ENCODE results near the gene GIT2.

Gene GIT2

DNA sequence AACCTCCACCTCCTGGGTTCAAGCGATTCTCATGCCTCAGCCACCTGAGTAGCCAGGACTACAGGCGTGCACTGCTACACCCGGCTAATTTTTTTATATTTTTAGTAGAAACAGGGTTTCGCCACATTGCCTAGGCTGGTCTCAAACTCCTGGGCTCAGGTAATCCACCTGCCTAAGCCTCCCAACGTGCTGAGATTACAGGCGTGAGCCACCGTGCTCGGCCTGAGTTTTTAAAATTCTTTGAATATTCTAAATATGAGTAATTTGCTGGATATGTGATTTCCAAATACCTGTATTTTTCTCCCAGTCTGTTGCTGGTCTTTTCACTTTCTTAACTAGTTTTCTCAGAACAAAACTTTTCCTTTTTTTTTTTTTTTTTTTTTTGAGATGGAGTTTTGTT lies 27.4 kb downstream of the GIT2 start:
- no peaks in the 10 kb centered on the region for H4K20me1 ChIP-seq (ENCODE audit: insufficient read depth)
- no peak overlapping the region for H2AFZ ChIP-seq (ENCODE audit: low read depth)
- H3K9ac ChIP-seq: no peak overlapping the region
- peaks cover 14% of the 10 kb centered on the region for H3K4me1 ChIP-seq (ENCODE audit: low read depth, poor library complexity, severe bottlenecking)
- no peak overlapping the region for H3K27ac ChIP-seq
- TF ChIP-seq, protein P1, sequence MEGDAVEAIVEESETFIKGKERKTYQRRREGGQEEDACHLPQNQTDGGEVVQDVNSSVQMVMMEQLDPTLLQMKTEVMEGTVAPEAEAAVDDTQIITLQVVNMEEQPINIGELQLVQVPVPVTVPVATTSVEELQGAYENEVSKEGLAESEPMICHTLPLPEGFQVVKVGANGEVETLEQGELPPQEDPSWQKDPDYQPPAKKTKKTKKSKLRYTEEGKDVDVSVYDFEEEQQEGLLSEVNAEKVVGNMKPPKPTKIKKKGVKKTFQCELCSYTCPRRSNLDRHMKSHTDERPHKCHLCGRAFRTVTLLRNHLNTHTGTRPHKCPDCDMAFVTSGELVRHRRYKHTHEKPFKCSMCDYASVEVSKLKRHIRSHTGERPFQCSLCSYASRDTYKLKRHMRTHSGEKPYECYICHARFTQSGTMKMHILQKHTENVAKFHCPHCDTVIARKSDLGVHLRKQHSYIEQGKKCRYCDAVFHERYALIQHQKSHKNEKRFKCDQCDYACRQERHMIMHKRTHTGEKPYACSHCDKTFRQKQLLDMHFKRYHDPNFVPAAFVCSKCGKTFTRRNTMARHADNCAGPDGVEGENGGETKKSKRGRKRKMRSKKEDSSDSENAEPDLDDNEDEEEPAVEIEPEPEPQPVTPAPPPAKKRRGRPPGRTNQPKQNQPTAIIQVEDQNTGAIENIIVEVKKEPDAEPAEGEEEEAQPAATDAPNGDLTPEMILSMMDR (conservative IDR thresholded peaks at IDR 0.05; ENCODE audit: low read depth, low read length): no peak
- no peak overlapping the region for H3K4me3 ChIP-seq (IDR thresholded peaks at IDR 0.05; ENCODE audit: insufficient read depth, low read depth, low read length)
- no peaks in the 10 kb centered on the region for H3K79me2 ChIP-seq (ENCODE audit: insufficient read depth, low read depth)
- no peak overlapping the region for H3K4me2 ChIP-seq
- H3K36me3 ChIP-seq (ENCODE audit: insufficient read depth): no peaks in the 10 kb centered on the region
- H3K27me3 ChIP-seq (ENCODE audit: insufficient read depth, low read depth): no peaks in the 10 kb centered on the region

DNA sequence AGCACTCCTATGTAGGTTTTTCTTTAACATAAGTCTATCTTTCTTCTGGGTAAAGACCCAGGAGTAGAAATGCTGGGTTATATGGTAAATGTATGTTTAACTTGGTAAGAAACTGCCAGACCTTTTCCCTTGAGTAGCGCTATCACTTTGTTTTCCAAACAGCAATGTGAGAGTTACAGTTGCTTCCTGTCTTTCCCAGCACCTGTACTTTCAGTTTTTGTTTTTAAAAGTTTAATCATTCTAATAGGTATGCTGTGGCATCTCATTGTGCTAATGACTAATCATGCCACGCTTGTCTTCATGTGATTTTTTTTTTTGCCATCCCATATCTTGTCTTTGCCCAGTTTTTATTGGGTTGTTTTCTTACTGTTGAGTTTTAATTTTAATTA lies 28.1 kb downstream of the GIT2 start:
- no peak overlapping the region for H3K27ac ChIP-seq
- TF ChIP-seq, protein P1 (conservative IDR thresholded peaks at IDR 0.05; ENCODE audit: low read depth, low read length): no peak

DNA sequence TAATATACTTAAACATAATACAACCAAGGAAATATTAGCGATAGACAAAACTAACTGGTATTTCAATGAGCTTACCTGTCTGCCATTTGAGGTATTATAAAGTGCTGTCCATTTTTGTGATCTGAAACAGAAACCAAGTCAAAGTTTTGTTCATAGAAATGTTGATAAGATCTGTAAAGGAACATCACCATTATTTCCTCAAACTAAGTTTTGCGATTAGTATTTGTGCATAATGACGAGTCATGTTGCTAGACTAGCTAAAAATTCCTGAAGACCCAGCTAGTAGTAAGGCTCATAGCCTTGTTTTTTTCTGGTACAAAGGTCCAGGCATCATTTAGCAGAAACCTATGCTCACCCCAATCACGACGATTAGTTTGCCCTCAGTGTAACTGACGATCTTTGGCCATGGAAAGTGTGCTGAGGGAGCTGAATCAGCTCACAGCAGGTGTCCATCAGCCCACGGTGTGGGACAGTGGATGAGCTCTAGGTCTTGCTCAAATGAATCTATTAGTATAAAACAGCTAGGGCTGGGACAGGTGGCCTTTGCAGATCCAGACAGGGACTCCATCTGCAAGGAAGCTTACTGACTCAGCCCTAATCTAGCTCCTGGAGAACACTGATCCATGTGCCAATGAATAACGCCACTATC lies 28.7 kb downstream of the GIT2 start:
- TF ChIP-seq, protein P1 (conservative IDR thresholded peaks at IDR 0.05; ENCODE audit: low read depth, low read length): no peak

More for the DNA sequence above, 28.1 kb downstream of the GIT2 start:
- peaks cover 6% of the 10 kb centered on the region for H3K4me1 ChIP-seq (ENCODE audit: low read depth, poor library complexity, severe bottlenecking)
- H3K4me2 ChIP-seq: no peak overlapping the region
- H2AFZ ChIP-seq (ENCODE audit: low read depth): no peak overlapping the region
- H3K79me2 ChIP-seq (ENCODE audit: insufficient read depth, low read depth): no peaks in the 10 kb centered on the region
- H3K9ac ChIP-seq: no peak overlapping the region
- no peaks in the 10 kb centered on the region for H4K20me1 ChIP-seq (ENCODE audit: insufficient read depth)
- H3K4me3 ChIP-seq (IDR thresholded peaks at IDR 0.05; ENCODE audit: insufficient read depth, low read depth, low read length): no peak overlapping the region
- H3K27me3 ChIP-seq (ENCODE audit: insufficient read depth, low read depth): no peaks in the 10 kb centered on the region
- no peaks in the 10 kb centered on the region for H3K36me3 ChIP-seq (ENCODE audit: insufficient read depth)

GRCh38 chr12:109966546-109966945 lies 29.6 kb downstream of the GIT2 start:
- H3K4me2 ChIP-seq: no peak overlapping the region
- no peak overlapping the region for H3K9ac ChIP-seq
- TF ChIP-seq, protein P1 (conservative IDR thresholded peaks at IDR 0.05; ENCODE audit: low read depth, low read length): no peak
- H3K4me1 ChIP-seq (ENCODE audit: low read depth, poor library complexity, severe bottlenecking): no peaks in the 10 kb centered on the region
- no peaks in the 10 kb centered on the region for H3K79me2 ChIP-seq (ENCODE audit: insufficient read depth, low read depth)
- H4K20me1 ChIP-seq (ENCODE audit: insufficient read depth): no peaks in the 10 kb centered on the region
- no peak overlapping the region for H3K4me3 ChIP-seq (IDR thresholded peaks at IDR 0.05; ENCODE audit: insufficient read depth, low read depth, low read length)
- H3K27ac ChIP-seq: no peak overlapping the region
- no peak overlapping the region for H2AFZ ChIP-seq (ENCODE audit: low read depth)
- H3K36me3 ChIP-seq (ENCODE audit: insufficient read depth): no peaks in the 10 kb centered on the region
- no peaks in the 10 kb centered on the region for H3K27me3 ChIP-seq (ENCODE audit: insufficient read depth, low read depth)

More for the DNA sequence above, 28.7 kb downstream of the GIT2 start:
- Histone ChIP-seq H4K20me1 (ENCODE audit: insufficient read depth) (no peaks in the 10 kb centered on the region), H3K27ac (no peak overlapping the region), H3K4me2 (no peak overlapping the region), H3K4me3 (IDR thresholded peaks at IDR 0.05; ENCODE audit: insufficient read depth, low read depth, low read length) (no peak overlapping the region), H3K27me3 (ENCODE audit: insufficient read depth, low read depth) (no peaks in the 10 kb centered on the region), H2AFZ (ENCODE audit: low read depth) (no peak overlapping the region), H3K9ac (no peak overlapping the region), H3K36me3 (ENCODE audit: insufficient read depth) (no peaks in the 10 kb centered on the region), H3K79me2 (ENCODE audit: insufficient read depth, low read depth) (no peaks in the 10 kb centered on the region), H3K4me1 (ENCODE audit: low read depth, poor library complexity, severe bottlenecking) (peaks cover under 1% of the 10 kb centered on the region)
